Fibroblast of upper back skin (primary cell): Measurements from ENCODE around the gene C20orf204.

Source experiments
- DNase-seq: peaks from one replicate; pipeline ENCODE4 v3.0.0-alpha.2; 2013

The C20orf204 gene

GRCh38 chr20:64056889-64057627 lies 21.1 kb downstream of the C20orf204 start:
- DNase-seq, result no peak

GRCh38 chr20:64057628-64058498 lies 21.9 kb downstream of the C20orf204 start:
- peak; percentile 61 for DNase-seq

- no peak for DNase-seq
Measured at GRCh38 chr20:64058536-64058935, 22.6 kb downstream of the C20orf204 start.

- no peak for DNase-seq
Measured at GRCh38 chr20:64062276-64062595, 26.3 kb downstream of the C20orf204 start.

- peak; percentile 94 for DNase-seq
Measured at GRCh38 chr20:64062596-64063388, 26.8 kb downstream of the C20orf204 start, which contains the start of gene TCEA2. TCEA2 (plus strand) TSS chr20:64063198; CDS start chr20:64063313, 115 bp downstream.

- DNase-seq, result no peak
Measured at GRCh38 chr20:64063389-64064144, 27.6 kb downstream of the C20orf204 start.

GRCh38 chr20:64064145-64064698 lies 28.2 kb downstream of the C20orf204 start:
- DNase-seq, result peak; percentile 53

- no peak for DNase-seq
Measured at GRCh38 chr20:64065062-64065973, 29.3 kb downstream of the C20orf204 start.

- DNase-seq, result peak; percentile 61
Measured at GRCh38 chr20:64065974-64066343, 30.0 kb downstream of the C20orf204 start.

- no peak for DNase-seq
Measured at GRCh38 chr20:64067005-64067632, 31.1 kb downstream of the C20orf204 start.

GRCh38 chr20:64067733-64068307 lies 31.8 kb downstream of the C20orf204 start:
- DNase-seq, result no peak

- DNase-seq, result no peak
Measured at GRCh38 chr20:64068386-64069208, 32.6 kb downstream of the C20orf204 start.

GRCh38 chr20:64069209-64069613 lies 33.2 kb downstream of the C20orf204 start:
- DNase-seq, result no peak

GRCh38 chr20:64069614-64070243 lies 33.7 kb downstream of the C20orf204 start:
- DNase-seq, result no peak

GRCh38 chr20:64070244-64070993 lies 34.4 kb downstream of the C20orf204 start:
- no peak for DNase-seq

- no peak for DNase-seq
Measured at GRCh38 chr20:64071341-64072332, 35.7 kb downstream of the C20orf204 start.
